HG03342 (cell line): ENCODE results near the gene PLPP4.

Experiments
- ATAC-seq: cut with Tn5 transposase; IDR thresholded peaks from one replicate; pipeline ENCODE4 v1.9.1; 2021; ENCODE audit warnings: mild to moderate bottlenecking, moderate library complexity; ENCODE audit not compliant: unreplicated experiment

Gene PLPP4

DNA sequence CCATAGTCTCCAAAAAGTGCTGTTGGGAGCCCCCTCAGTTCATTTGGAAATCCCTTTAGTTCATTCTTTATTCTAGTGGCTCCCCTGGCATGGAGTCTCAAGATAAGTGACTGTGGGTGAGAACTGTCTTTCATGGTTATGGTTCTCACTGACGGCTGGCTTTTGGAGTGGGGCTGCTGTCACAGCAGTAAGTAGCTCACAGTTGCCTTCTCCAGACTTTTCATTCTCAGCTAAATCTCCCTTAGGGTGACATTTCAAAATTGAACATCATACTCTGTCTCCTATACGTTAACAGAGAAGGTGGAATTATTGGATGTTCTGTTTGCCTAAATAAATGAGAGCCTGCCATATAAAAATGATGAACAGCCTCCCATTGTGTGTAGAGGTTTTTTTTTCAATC is 58.7 kb downstream of the PLPP4 start:
- ATAC-seq = no peak

- ATAC-seq = no peak
These were observed 59.4 kb downstream of the PLPP4 start for GRCh38 chr10:120516426-120516825.

DNA sequence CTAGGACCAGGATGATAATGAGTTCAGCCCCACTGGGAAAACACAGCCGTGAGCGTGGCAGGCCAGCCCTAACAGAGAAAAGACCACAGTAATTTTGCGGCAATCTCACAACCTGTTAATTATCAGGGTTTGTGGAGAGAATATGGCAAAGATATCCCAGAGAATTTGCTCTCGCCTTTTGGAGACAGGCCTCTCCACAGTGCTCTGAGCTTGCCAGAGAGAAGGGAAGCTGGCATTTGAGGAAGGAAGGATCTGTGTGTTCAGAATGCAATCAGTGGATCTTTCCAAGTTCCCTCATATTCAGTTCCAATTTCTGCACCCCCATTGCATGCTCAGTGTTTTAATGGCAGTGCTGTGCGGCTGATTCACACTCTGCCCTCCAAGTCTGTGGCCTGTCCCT is 60.2 kb downstream of the PLPP4 start:
- no peak for ATAC-seq

- ATAC-seq = no peak
These were observed 61.0 kb downstream of the PLPP4 start for GRCh38 chr10:120517881-120518484.

DNA sequence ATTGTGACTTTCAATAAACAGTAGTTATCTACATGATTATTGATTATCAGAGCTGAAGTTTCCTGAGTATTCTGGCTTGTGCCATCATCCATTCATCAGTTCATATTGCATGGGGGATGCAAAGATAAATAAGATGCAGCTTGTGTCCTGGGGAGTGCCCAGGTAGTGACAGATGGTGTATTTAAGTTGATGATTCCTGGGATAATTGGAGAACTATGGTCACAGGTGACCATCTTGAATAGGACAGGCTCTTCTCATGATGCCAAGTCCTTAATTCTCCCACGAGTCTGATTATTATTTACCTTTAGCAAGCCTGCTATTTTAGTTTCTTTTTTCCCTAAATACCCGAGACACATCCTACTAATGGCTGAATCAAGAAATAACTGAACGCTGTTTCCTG is 64.9 kb downstream of the PLPP4 start:
- no peak for ATAC-seq

DNA sequence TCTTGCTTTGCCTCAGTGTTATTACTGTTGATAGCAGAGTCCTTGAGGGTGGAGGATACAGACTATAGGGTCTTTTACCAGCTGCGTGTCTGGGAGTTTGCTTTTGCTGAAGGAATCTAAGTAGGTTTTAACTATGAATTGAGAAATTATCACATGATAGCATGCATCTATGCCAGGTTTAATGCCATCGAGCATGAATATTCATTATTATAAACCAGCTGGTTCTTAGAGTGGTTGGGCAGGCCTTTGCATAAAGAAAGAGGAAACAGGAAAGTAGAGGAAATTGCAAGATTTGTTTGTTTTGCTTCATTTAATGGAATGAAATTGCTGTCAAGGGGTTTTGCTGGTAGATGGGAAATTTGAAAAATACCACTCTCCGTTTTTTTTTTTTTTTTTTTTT is 70.7 kb downstream of the PLPP4 start:
- ATAC-seq = no peak

GRCh38 chr10:120530699-120531098 is 73.7 kb downstream of the PLPP4 start:
- no peak for ATAC-seq

DNA sequence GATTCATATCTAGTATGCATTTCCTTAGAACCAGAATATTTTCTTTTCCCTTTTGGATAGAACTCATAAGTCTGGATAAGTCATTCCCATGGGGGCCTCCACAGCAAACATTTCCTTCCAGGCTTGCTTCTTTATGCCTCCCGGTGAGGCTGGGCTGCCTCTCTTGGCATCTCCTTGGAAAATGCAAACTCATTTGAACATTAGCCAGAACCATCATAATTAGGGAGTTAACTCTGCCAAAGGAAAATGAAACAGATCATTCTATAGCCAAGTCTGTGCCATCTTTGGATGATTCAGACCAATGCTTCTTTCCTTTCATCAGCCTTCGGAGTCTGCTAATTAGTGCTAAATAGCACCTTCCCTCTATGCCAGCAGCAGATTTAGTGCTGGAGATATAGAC is 81.1 kb downstream of the PLPP4 start:
- ATAC-seq = no peak

GRCh38 chr10:120539076-120539475 is 82.0 kb downstream of the PLPP4 start:
- ATAC-seq = no peak

DNA sequence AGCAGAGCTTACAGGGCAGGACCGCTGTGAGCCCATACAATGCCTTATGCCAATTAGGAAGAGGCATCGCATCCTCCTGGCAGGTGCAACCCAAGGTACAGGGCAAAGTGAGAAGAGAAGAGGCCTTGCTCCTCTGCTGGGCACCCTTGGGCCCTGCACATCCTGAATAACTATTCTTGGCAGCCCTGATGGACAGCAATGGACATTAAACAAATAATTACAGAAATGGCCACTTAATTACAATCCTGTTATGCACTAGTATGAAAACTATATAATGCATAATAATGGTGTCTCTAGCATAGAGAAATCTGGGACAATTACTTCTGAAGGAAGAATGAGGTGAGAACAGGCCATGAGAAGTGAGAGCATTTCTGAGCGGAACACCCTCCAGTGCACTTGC is 83.5 kb downstream of the PLPP4 start:
- ATAC-seq = no peak

- no peak for ATAC-seq
These were observed 85.0 kb downstream of the PLPP4 start for GRCh38 chr10:120541984-120542383.

DNA sequence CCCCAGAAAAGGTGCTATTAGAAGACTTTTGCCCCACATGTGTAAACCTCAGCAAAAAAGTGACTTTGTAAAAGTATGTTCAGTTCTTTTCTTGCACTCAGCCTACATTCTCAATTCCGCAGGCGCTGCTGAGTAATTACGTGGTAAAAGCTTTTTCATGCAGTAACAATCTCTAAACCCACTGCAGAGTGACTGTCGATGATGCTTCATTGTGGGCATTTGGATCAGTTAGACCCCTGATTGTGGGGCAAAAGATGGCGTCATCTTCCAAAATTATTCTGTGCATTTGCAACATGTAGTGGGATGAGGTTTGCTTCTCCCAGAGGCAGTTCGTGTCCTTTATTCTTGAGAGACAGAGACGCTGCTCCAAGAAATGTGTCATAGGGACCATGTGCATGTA is 85.6 kb downstream of the PLPP4 start:
- ATAC-seq = no peak

- ATAC-seq = no peak
These were observed 86.3 kb downstream of the PLPP4 start for GRCh38 chr10:120543291-120543690.

GRCh38 chr10:120548210-120548609 is 91.2 kb downstream of the PLPP4 start:
- ATAC-seq = no peak

- no peak for ATAC-seq
These were observed 95.2 kb downstream of the PLPP4 start for GRCh38 chr10:120552262-120552661.

GRCh38 chr10:120553911-120554310 is 96.9 kb downstream of the PLPP4 start:
- no peak for ATAC-seq

DNA sequence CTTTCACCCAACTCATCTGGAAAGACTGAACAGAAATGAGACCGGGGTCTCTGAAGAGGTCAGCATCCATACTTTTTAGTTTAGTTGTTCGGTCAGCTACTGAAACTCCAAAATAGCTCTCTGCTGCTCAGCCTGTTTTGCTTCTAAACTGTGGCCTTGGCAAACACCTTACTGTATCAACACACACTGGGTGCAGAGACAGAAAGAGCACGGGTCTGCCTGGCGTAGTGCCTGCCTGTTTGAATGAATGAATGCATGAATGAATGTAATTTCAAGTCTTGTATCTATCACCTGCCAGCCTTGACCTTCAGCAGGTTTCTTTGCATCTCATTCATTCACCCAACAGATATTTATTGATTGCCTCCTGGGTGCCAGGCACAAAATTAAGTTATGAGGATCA is 98.4 kb downstream of the PLPP4 start:
- ATAC-seq = no peak

DNA sequence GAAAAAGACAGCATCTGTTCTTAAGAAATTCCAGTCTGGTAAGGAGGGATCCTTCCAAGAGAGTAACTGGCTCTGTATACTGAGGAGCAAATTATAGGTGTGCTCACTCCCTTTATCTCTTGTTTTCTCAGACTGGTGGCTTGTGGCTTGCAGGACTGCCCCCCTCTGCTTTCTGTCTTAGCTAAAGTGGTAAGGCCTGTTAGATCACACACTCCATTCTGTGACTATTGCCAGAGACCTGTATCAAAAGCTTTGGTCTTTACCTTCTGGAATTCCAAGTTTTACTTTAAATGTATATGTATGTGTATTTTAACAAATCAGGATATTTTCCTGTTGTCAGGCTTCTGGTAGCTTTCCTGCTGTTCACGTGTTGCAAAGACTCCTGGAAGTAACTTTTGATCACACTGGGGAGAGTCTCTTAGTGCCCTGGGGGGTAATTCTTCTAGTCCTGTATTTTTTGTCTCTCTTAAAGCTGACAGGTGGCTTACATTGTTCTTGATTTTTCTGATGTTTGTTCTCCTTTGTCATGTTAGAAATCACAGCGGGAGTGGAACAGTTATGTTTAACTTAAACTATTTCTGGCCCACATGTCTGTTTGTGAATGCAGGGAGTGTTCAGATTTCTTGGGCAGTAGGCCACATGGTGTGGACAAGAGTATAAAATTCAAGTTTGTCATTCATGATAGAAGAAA is 99.0 kb downstream of the PLPP4 start:
- no peak for ATAC-seq

DNA sequence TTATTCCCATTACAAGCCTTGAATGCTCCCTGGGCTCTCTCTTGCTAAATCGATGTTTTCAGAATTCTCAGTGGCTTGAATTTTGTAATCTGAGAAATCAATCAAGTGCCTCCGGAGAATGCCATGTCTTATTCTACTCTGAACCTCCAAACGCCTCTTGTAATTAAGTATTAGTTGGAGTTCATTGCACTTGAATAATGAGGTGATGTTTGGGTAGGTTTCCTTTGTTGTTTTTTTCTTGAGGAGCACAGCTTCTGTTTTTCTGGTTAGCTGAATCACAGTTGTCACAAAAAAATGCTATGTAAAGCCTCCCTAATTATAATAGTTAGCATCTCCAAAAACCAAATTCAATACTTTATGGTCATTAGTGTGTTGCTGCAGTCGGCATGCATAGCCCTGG is 100.3 kb downstream of the PLPP4 start:
- ATAC-seq = no peak

DNA sequence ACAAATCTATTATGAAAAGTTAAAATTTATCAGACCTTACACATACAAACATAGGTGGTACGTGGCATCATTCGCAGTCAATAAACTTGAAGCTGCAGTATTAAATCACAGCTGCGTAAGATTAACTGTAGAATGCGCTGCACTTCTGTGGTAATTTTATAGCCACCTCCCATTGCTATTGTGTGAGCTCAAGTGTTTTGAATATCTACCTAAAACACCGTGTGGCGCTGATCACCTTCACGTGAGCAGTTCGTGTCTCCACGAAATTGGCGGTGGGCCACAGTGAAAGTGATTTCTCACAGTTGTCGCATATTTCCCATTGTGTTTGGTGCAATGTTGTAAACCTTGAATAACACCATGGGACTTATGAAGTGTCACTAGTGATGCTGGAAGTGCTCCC is 102.8 kb downstream of the PLPP4 start:
- no peak for ATAC-seq

GRCh38 chr10:120562956-120563355 is 105.9 kb downstream of the PLPP4 start:
- ATAC-seq = no peak

GRCh38 chr10:120570418-120570817 is 113.4 kb downstream of the PLPP4 start:
- ATAC-seq = no peak

DNA sequence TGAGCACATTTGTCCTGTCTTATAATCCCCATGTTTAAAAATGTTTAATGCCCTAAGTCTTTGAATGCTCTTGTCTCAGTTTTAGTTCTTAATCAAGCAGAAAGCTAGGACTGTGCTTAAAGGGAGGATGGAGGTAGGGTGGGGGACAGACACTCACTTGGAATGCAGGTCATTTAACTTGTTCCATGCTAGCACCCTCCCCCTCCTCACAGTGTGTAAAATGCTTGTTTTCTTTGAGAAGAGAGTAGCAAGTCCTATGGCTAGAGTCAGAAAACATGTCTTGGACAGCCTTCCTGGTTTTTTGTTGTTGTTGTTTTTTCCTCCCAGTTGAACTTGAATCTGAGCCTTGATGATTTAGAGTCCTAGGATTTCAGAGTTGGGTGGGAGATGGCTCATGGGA is 114.2 kb downstream of the PLPP4 start:
- ATAC-seq = no peak
